HepG2 (cell line): ENCODE data around the gene GPR156. TPM values are rescaled to one million over a fixed set of nuclear protein-coding genes. Genes with fewer than 3 reads are reported as not detected.

Source experiments
- CBFB ChIP-seq: sonication (generic); formaldehyde crosslinking; IDR thresholded peaks from 2 replicates; pipeline ENCODE4 v1.4.0; 2020; ENCODE audit warnings: missing genetic modification reagents
- CBX1 ChIP-seq: IDR thresholded peaks from one replicate; pipeline ENCODE4 v1.6.1; 2016; ENCODE audit warnings: antibody characterized with exemption, low read depth
- FOXK1 ChIP-seq: sonication (generic); formaldehyde crosslinking; IDR thresholded peaks from 2 replicates; pipeline ENCODE4 v1.4.0; 2020; ENCODE audit warnings: low read depth, missing genetic modification reagents, borderline replicate concordance
- GATAD2A ChIP-seq: IDR thresholded peaks from 2 replicates; pipeline ENCODE4 v1.6.1; 2016
- HDAC2 ChIP-seq: sonication (generic); formaldehyde crosslinking; IDR thresholded peaks from 2 replicates; pipeline ENCODE4 v1.4.0; 2020; ENCODE audit warnings: missing genetic modification reagents
- KAT8 ChIP-seq: IDR thresholded peaks from 2 replicates; pipeline ENCODE4 v1.6.1; 2016; ENCODE audit warnings: missing genetic modification reagents, missing compliant biosample characterization
- KLF15 ChIP-seq: sonication (generic); formaldehyde crosslinking; IDR thresholded peaks from 2 replicates; pipeline ENCODE4 v1.8.1; 2023; ENCODE audit warnings: borderline replicate concordance, mild to moderate bottlenecking, inconsistent platforms, missing genetic modification reagents, mixed read lengths
- MATR3 ChIP-seq: sonication (generic); formaldehyde crosslinking; IDR thresholded peaks from 2 replicates; pipeline ENCODE4 v1.4.0; 2020; ENCODE audit warnings: missing genetic modification reagents
- MEIS2 ChIP-seq: sonication (generic); formaldehyde crosslinking; IDR thresholded peaks from 2 replicates; pipeline ENCODE4 v1.9.0; 2021; ENCODE audit warnings: mild to moderate bottlenecking, missing genetic modification reagents
- NCOA2 ChIP-seq: sonication (generic); formaldehyde crosslinking; IDR thresholded peaks from 2 replicates; pipeline ENCODE4 v1.8.0; 2022; ENCODE audit warnings: inconsistent platforms
- PHF8 ChIP-seq: sonication (generic); formaldehyde crosslinking; IDR thresholded peaks from 2 replicates; pipeline ENCODE4 v1.5.0; 2020; ENCODE audit warnings: missing genetic modification reagents
- SNRNP70 ChIP-seq: fragments of 200-400 bp; formaldehyde crosslinking; IDR thresholded peaks from 2 replicates; pipeline ENCODE4 v1.6.1; 2017; ENCODE audit warnings: mild to moderate bottlenecking, low read depth, low read length, moderate library complexity
- SPEN ChIP-seq: sonication (generic); formaldehyde crosslinking; IDR thresholded peaks from 2 replicates; pipeline ENCODE4 v1.5.1; 2020; ENCODE audit warnings: low read depth, mild to moderate bottlenecking, missing genetic modification reagents
- TARDBP ChIP-seq: sonication (generic); formaldehyde crosslinking; IDR thresholded peaks from 2 replicates; pipeline ENCODE4 v1.8.0; 2022; ENCODE audit warnings: mild to moderate bottlenecking, missing genetic modification reagents
- ZNF256 ChIP-seq: sonication (generic); formaldehyde crosslinking; conservative IDR thresholded peaks from 2 replicates; pipeline ENCODE4 v1.4.0; 2020; ENCODE audit warnings: missing genetic modification reagents
- ZNF451 ChIP-seq: sonication (generic); formaldehyde crosslinking; IDR thresholded peaks from 2 replicates; pipeline ENCODE4 v1.5.0; 2020; ENCODE audit warnings: mild to moderate bottlenecking, missing genetic modification reagents
- ZNF790 ChIP-seq: sonication (generic); formaldehyde crosslinking; IDR thresholded peaks from 2 replicates; pipeline ENCODE4 v1.8.0; 2022; ENCODE audit warnings: missing genetic modification reagents, mild to moderate bottlenecking, borderline replicate concordance
- ZSCAN29 ChIP-seq: sonication (generic); formaldehyde crosslinking; conservative IDR thresholded peaks from 2 replicates; pipeline ENCODE4 v1.4.0; 2020; ENCODE audit warnings: mild to moderate bottlenecking, missing genetic modification reagents
- polyA plus RNA-seq, 8 experiments: library from polyadenylated mRNA; depleted of rRNA in 3 of 8; stranded (reverse) in 7 of 8; unstranded in 1 of 8; fragments of >200 nt; fragmentation: Illumina TruSeq in 4 of 8; extraction: Trizol in 4 of 8; gene quantifications; 2 replicates each; pipeline versions ENCODE4 v1.2.1 to v1.2.3, GENCODE V29; 2011 to 2016; ENCODE audit warnings: low read depth in 4 of 8, missing spikeins in 1 of 8, mixed read lengths in 1 of 8; ENCODE audit not compliant: insufficient read depth in 1 of 8
- total RNA-seq, 5 experiments: library from RNA; depleted of rRNA; stranded (reverse); fragments of >200 nt; fragmentation: Illumina TruSeq; extraction: Trizol; gene quantifications; 2 replicates each; pipeline ENCODE4 v1.2.3, GENCODE V29; 2016; ENCODE audit warnings: low read depth in 1 of 5
- TF ChIP-seq, protein P1 (sequence below): IDR thresholded peaks from 2 replicates; pipeline ENCODE4 v1.6.1; 2016; ENCODE audit warnings: low read depth, borderline replicate concordance
- TF ChIP-seq, protein P2 (sequence below): sonication (generic); formaldehyde crosslinking; IDR thresholded peaks from 2 replicates; pipeline ENCODE4 v1.8.0; 2022; ENCODE audit warnings: mild to moderate bottlenecking, missing genetic modification reagents, moderate library complexity
- TF ChIP-seq, protein P3 (sequence below): fragments of 450-650 bp; IDR thresholded peaks from 2 replicates; pipeline ENCODE4 v1.6.1; 2017
- TF ChIP-seq, protein P4 (sequence below): sonication (generic); formaldehyde crosslinking; IDR thresholded peaks from 2 replicates; pipeline ENCODE4 v1.4.0; 2020; ENCODE audit warnings: mild to moderate bottlenecking, missing genetic modification reagents, borderline replicate concordance
- TF ChIP-seq, protein P5 (sequence below): IDR thresholded peaks from 2 replicates; pipeline ENCODE4 v1.6.1; 2016; ENCODE audit warnings: missing compliant biosample characterization, missing genetic modification reagents, borderline replicate concordance
- TF ChIP-seq, protein P6 (sequence below): sonication (generic); formaldehyde crosslinking; IDR thresholded peaks from 2 replicates; pipeline ENCODE4 v1.8.1; 2023; ENCODE audit warnings: mild to moderate bottlenecking, inconsistent platforms, moderate library complexity, missing genetic modification reagents, borderline replicate concordance

The GPR156 gene
- total and polyA plus RNA-seq, 2 of the 13 experiments (the other 11 are each of a cell fraction or from before 2014, with no cell fraction given) = not detected

DNA sequence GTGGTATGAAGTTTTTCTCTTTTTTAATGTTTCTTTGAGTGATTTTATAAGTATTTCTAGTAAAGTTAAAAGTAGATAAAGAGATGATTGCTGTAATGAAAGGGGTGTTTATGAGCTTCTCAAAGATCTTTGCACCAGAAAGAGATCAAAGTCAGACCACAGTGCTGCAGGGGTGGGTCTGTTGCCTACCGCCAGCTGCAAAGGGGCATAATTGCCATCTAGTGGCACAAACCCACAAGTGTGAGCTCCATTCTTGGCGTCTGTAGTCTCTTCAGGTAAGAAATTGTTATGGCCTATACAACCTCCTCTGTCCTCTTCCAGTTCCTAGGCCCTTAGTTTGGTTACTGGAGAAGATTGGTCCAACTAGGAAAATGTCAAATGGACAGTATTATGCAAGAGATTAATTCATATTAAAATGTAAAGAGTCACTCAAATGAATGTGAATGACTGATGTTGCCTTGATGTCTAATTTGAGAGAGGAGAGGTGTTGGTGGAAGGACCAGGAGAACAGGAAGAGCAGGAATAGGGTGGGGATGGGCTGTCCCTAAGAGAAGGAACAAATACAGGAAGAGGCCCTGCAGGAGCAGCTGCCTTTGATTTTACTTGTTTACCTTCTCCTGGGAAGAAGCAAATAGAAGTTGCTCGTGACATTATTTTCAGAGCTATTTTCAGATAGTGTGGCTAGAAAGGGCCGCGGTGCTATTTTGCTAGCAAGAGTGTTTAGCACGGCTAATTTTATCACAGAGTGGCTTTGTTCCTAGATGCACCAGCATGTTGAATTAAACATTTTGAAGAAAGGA lies 137.8 kb downstream of the GPR156 start (continued):
- TF ChIP-seq, protein P1, sequence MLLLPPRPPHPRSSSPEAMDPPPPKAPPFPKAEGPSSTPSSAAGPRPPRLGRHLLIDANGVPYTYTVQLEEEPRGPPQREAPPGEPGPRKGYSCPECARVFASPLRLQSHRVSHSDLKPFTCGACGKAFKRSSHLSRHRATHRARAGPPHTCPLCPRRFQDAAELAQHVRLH (CRISPR knock-in tag) = no peak
- TF ChIP-seq KLF15 (CRISPR knock-in tag) (no peak), NCOA2 (CRISPR knock-in tag) (no peak), TARDBP (no peak), MATR3 (no peak), KAT8 (CRISPR knock-in tag) (no peak), PHF8 (CRISPR knock-in tag) (no peak), FOXK1 (0 out of 2 replicates have a peak, but pooled peaks have one; percentile 38), SNRNP70 (no peak), CBFB (CRISPR knock-in tag) (no peak), HDAC2 (CRISPR knock-in tag) (no peak), ZNF256 (CRISPR knock-in tag) (no peak), ZNF451 (no peak), CBX1 (no peak), MEIS2 (no peak), ZSCAN29 (no peak), SPEN (CRISPR knock-in tag) (no peak), ZNF790 (CRISPR knock-in tag) (no peak), GATAD2A (peak; percentile 59)
- TF ChIP-seq, protein P2, sequence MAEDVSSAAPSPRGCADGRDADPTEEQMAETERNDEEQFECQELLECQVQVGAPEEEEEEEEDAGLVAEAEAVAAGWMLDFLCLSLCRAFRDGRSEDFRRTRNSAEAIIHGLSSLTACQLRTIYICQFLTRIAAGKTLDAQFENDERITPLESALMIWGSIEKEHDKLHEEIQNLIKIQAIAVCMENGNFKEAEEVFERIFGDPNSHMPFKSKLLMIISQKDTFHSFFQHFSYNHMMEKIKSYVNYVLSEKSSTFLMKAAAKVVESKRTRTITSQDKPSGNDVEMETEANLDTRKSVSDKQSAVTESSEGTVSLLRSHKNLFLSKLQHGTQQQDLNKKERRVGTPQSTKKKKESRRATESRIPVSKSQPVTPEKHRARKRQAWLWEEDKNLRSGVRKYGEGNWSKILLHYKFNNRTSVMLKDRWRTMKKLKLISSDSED (CRISPR knock-in tag) = no peak
- TF ChIP-seq, protein P3, sequence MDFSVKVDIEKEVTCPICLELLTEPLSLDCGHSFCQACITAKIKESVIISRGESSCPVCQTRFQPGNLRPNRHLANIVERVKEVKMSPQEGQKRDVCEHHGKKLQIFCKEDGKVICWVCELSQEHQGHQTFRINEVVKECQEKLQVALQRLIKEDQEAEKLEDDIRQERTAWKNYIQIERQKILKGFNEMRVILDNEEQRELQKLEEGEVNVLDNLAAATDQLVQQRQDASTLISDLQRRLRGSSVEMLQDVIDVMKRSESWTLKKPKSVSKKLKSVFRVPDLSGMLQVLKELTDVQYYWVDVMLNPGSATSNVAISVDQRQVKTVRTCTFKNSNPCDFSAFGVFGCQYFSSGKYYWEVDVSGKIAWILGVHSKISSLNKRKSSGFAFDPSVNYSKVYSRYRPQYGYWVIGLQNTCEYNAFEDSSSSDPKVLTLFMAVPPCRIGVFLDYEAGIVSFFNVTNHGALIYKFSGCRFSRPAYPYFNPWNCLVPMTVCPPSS = no peak
- TF ChIP-seq, protein P4, sequence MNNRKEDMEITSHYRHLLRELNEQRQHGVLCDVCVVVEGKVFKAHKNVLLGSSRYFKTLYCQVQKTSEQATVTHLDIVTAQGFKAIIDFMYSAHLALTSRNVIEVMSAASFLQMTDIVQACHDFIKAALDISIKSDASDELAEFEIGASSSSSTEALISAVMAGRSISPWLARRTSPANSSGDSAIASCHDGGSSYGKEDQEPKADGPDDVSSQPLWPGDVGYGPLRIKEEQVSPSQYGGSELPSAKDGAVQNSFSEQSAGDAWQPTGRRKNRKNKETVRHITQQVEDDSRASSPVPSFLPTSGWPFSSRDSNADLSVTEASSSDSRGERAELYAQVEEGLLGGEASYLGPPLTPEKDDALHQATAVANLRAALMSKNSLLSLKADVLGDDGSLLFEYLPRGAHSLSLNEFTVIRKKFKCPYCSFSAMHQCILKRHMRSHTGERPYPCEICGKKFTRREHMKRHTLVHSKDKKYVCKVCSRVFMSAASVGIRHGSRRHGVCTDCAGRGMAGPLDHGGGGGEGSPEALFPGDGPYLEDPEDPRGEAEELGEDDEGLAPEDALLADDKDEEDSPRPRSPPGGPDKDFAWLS (CRISPR knock-in tag) = no peak
- TF ChIP-seq, protein P5, sequence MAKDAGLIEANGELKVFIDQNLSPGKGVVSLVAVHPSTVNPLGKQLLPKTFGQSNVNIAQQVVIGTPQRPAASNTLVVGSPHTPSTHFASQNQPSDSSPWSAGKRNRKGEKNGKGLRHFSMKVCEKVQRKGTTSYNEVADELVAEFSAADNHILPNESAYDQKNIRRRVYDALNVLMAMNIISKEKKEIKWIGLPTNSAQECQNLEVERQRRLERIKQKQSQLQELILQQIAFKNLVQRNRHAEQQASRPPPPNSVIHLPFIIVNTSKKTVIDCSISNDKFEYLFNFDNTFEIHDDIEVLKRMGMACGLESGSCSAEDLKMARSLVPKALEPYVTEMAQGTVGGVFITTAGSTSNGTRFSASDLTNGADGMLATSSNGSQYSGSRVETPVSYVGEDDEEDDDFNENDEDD (CRISPR knock-in tag) = no peak
- TF ChIP-seq, protein P6, sequence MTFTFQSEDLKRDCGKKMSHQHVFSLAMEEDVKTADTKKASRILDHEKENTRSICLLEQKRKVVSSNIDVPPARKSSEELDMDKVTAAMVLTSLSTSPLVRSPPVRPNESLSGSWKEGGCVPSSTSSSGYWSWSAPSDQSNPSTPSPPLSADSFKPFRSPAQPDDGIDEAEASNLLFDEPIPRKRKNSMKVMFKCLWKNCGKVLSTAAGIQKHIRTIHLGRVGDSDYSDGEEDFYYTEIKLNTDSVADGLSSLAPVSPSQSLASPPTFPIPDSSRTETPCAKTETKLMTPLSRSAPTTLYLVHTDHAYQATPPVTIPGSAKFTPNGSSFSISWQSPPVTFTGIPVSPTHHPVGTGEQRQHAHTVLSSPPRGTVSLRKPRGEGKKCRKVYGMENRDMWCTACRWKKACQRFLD = no peak
